Measurements from ENCODE around the gene TMEM89. TPM values are rescaled to one million over a fixed set of nuclear protein-coding genes. Genes with fewer than 3 reads are reported as not detected.

TMEM89 gene
- total RNA-seq = not detected

- no peak for TF ChIP-seq CTCF (IDR thresholded peaks at IDR 0.05)
- DNase-seq (ENCODE audit: low spot score) = no peak
- ATAC-seq (ENCODE audit: low FRiP score) = no peak
Observed at GRCh38 chr3:48621461-48621869, at the start of gene TMEM89. Gene TMEM89 (minus strand): TSS chr3:48621769. CDS start chr3:48621756, 13 bp downstream.

GRCh38 chr3:48664929-48665328 lies 43.4 kb upstream of the TMEM89 start:
- ATAC-seq (ENCODE audit: low FRiP score) = no peak
- TF ChIP-seq CTCF (IDR thresholded peaks at IDR 0.05) = no peak

GRCh38 chr3:48664313-48664644 lies 42.7 kb upstream of the TMEM89 start:
- no peak for TF ChIP-seq CTCF (IDR thresholded peaks at IDR 0.05)
- DNase-seq (ENCODE audit: low spot score) (no peak), ATAC-seq (ENCODE audit: low FRiP score) (no peak)

More at GRCh38 chr3:48664929-48665328, 43.4 kb upstream of the TMEM89 start:
- no peak for DNase-seq (ENCODE audit: low spot score)

GRCh38 chr3:48663489-48664312 lies 42.1 kb upstream of the TMEM89 start:
- ATAC-seq (ENCODE audit: low FRiP score) (peak; percentile 93), DNase-seq (ENCODE audit: low spot score) (peak; percentile 85)
- TF ChIP-seq CTCF (IDR thresholded peaks at IDR 0.05) = peak in 1 of 3 donors; percentile 53

- ATAC-seq (ENCODE audit: low FRiP score) = peak; percentile 23
- TF ChIP-seq CTCF (IDR thresholded peaks at IDR 0.05) = no peak
- no peak for DNase-seq (ENCODE audit: low spot score)
Observed at GRCh38 chr3:48662753-48663488, 41.4 kb upstream of the TMEM89 start, which contains the start of gene CELSR3. Gene CELSR3 (minus strand): TSS chr3:48662886. CDS start chr3:48662634, 252 bp downstream.

- TF ChIP-seq CTCF (IDR thresholded peaks at IDR 0.05) = no peak
- DNase-seq (ENCODE audit: low spot score) = no peak
- no peak for ATAC-seq (ENCODE audit: low FRiP score)
Observed at GRCh38 chr3:48662145-48662752, 40.7 kb upstream of the TMEM89 start.
